ENCODE results near the gene TLX2.
A peak's percentile ranks its signal among the peaks of the same experiment; 100 is the strongest.

TLX2 gene

GRCh38 chr2:74513605-74514367 lies 464 bp upstream of the TLX2 start:
- no peak for DNase-seq

- no peak for DNase-seq
Observed at GRCh38 chr2:74515271-74515980, 1.2 kb downstream of the TLX2 start.

GRCh38 chr2:74515981-74516633 lies 1.9 kb downstream of the TLX2 start:
- peak; percentile 62 to 67 for DNase-seq

GRCh38 chr2:74516650-74517049 lies 2.4 kb downstream of the TLX2 start:
- DNase-seq = no peak

- no peak for DNase-seq
Observed at GRCh38 chr2:74522516-74522915, 8.3 kb downstream of the TLX2 start.

GRCh38 chr2:74524005-74524404 lies 9.8 kb downstream of the TLX2 start:
- DNase-seq = no peak

- DNase-seq = no peak
Observed at GRCh38 chr2:74524955-74525716, 10.9 kb downstream of the TLX2 start.

- no peak for DNase-seq
Observed at GRCh38 chr2:74525717-74526648, 11.7 kb downstream of the TLX2 start, which contains the start of gene DQX1. Gene DQX1, minus strand, starts transcription at chr2:74526231. Its CDS starts 502 bp downstream, at chr2:74525729.

GRCh38 chr2:74526649-74527230 lies 12.5 kb downstream of the TLX2 start:
- no peak for DNase-seq

GRCh38 chr2:74527741-74528140 lies 13.5 kb downstream of the TLX2 start:
- no peak for DNase-seq

- no peak for DNase-seq
Observed at GRCh38 chr2:74528600-74529356, 14.5 kb downstream of the TLX2 start.

- DNase-seq = peak; percentile 85 to 89
Observed at GRCh38 chr2:74529357-74530238, 15.3 kb downstream of the TLX2 start, which contains the start of the genes AUP1 and HTRA2. Gene AUP1, minus strand, starts transcription at chr2:74529706. Its CDS starts 77 bp downstream, at chr2:74529629. Gene HTRA2, plus strand, starts transcription at chr2:74529933. Its CDS starts 74 bp downstream, at chr2:74530007.

GRCh38 chr2:74530239-74531187 lies 16.3 kb downstream of the TLX2 start:
- DNase-seq = peak in 1 of 2 donors; percentile 33

- DNase-seq = no peak
Observed at GRCh38 chr2:74531666-74532065, 17.4 kb downstream of the TLX2 start.

- DNase-seq = no peak
Observed at GRCh38 chr2:74532222-74532621, 18.0 kb downstream of the TLX2 start.

- no peak for DNase-seq
Observed at GRCh38 chr2:74533464-74533863, 19.2 kb downstream of the TLX2 start.

GRCh38 chr2:74534411-74534810 lies 20.2 kb downstream of the TLX2 start:
- DNase-seq = no peak

GRCh38 chr2:74535440-74535965 lies 21.3 kb downstream of the TLX2 start:
- no peak for DNase-seq
